HG02973 (cell line): Measurements from ENCODE around the gene ZNF497.
"Not testable (repeated sequence)": the region's sequence is repeated elsewhere in the genome, so short reads cannot be mapped to it uniquely, and the experiment has no call there.

Experiments
- ATAC-seq: cut with Tn5 transposase; IDR thresholded peaks from one replicate; pipeline ENCODE4 v1.9.1; 2021; ENCODE audit warnings: moderate library complexity; ENCODE audit not compliant: unreplicated experiment

Gene ZNF497

GRCh38 chr19:58362272-58362994, at the start of gene ZNF497:
ZNF497 (minus strand) TSS chr19:58362751; CDS start chr19:58357635, 5,116 bp downstream.
- ATAC-seq: peak; percentile 75

- no peak for ATAC-seq
Observed at GRCh38 chr19:58409010-58409790, 46.6 kb upstream of the ZNF497 start.

GRCh38 chr19:58408152-58409009, 45.8 kb upstream of the ZNF497 start, which contains the start of gene ZNF584:
ZNF584 (plus strand) TSS chr19:58408649; CDS start chr19:58409148, 499 bp downstream.
- ATAC-seq: peak; percentile 90

GRCh38 chr19:58407658-58408151, 45.2 kb upstream of the ZNF497 start:
- no peak for ATAC-seq

GRCh38 chr19:58406818-58407657, 44.5 kb upstream of the ZNF497 start:
- ATAC-seq: no peak

- ATAC-seq: not testable (repeated sequence)
Observed at GRCh38 chr19:58403920-58404478, 41.4 kb upstream of the ZNF497 start.

- no peak for ATAC-seq
Observed at GRCh38 chr19:58401840-58402421, 39.4 kb upstream of the ZNF497 start.

- ATAC-seq: peak; percentile 94
Observed at GRCh38 chr19:58400916-58401839, 38.6 kb upstream of the ZNF497 start.

- ATAC-seq: no peak
Observed at GRCh38 chr19:58400316-58400915, 37.9 kb upstream of the ZNF497 start.

GRCh38 chr19:58399903-58400302, 37.4 kb upstream of the ZNF497 start:
- ATAC-seq: no peak

GRCh38 chr19:58398545-58398944, 36.0 kb upstream of the ZNF497 start:
- ATAC-seq: no peak

GRCh38 chr19:58398087-58398486, 35.5 kb upstream of the ZNF497 start:
- no peak for ATAC-seq

- ATAC-seq: no peak
Observed at GRCh38 chr19:58397533-58398037, 35.0 kb upstream of the ZNF497 start.

GRCh38 chr19:58396691-58397532, 34.4 kb upstream of the ZNF497 start:
- ATAC-seq: no peak

- no peak for ATAC-seq
Observed at GRCh38 chr19:58395979-58396627, 33.6 kb upstream of the ZNF497 start.
